HL-60 (cell line): Measurements from ENCODE around the gene EMD.

Experiments
- GABPA ChIP-seq: IDR thresholded peaks from 2 replicates; pipeline ENCODE4 v1.6.1; 2012; ENCODE audit warnings: low read depth
- POLR2AphosphoS5 ChIP-seq: IDR thresholded peaks from 2 replicates; pipeline ENCODE4 v1.6.1; 2012; ENCODE audit warnings: low read depth
- TF ChIP-seq, protein P1 (sequence below): IDR thresholded peaks from one replicate; pipeline ENCODE4 v1.5.1; 2011; ENCODE audit warnings: low read length, control low read depth, inconsistent platforms; ENCODE audit not compliant: insufficient read depth

- TF ChIP-seq, protein P1, sequence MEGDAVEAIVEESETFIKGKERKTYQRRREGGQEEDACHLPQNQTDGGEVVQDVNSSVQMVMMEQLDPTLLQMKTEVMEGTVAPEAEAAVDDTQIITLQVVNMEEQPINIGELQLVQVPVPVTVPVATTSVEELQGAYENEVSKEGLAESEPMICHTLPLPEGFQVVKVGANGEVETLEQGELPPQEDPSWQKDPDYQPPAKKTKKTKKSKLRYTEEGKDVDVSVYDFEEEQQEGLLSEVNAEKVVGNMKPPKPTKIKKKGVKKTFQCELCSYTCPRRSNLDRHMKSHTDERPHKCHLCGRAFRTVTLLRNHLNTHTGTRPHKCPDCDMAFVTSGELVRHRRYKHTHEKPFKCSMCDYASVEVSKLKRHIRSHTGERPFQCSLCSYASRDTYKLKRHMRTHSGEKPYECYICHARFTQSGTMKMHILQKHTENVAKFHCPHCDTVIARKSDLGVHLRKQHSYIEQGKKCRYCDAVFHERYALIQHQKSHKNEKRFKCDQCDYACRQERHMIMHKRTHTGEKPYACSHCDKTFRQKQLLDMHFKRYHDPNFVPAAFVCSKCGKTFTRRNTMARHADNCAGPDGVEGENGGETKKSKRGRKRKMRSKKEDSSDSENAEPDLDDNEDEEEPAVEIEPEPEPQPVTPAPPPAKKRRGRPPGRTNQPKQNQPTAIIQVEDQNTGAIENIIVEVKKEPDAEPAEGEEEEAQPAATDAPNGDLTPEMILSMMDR: no peak
- TF ChIP-seq POLR2AphosphoS5: no peak
- no peak for TF ChIP-seq GABPA
These were observed 21.9 kb upstream of the EMD start for GRCh38 chrX:154357205-154357604.
